DND-41 (cell line): Measurements from ENCODE around the gene PCIF1.
"Not testable (repeated sequence)": the region's sequence is repeated elsewhere in the genome, so short reads cannot be mapped to it uniquely, and the experiment has no call there.

ENCODE experiments used
- ATAC-seq: fragments of 200-7000 bp; cut with Tn5 transposase; 3 replicates; pipeline ENCODE4 v1.9.1; 2021; ENCODE audit warnings: low read depth; ENCODE audit not compliant: insufficient read depth
- DNase-seq: peaks from one replicate; pipeline ENCODE4 v3.0.0-alpha.2; 2020
- H2AFZ ChIP-seq: 2 replicates; pipeline ENCODE4 v1.6.0; 2012; ENCODE audit warnings: low read depth, low read length
- H3K27ac ChIP-seq: 2 replicates; pipeline ENCODE4 v1.5.1; 2012; ENCODE audit warnings: low read length, inconsistent platforms
- H3K27me3 ChIP-seq: fragments of 200-600 bp; sonication (generic); 2 replicates; pipeline ENCODE4 v1.6.0; 2012; ENCODE audit warnings: low read length, mild to moderate bottlenecking, inconsistent platforms; ENCODE audit not compliant: insufficient read depth, poor library complexity
- H3K36me3 ChIP-seq: 2 replicates; pipeline ENCODE4 v1.5.1; 2012; ENCODE audit warnings: low read length, inconsistent platforms; ENCODE audit not compliant: insufficient read depth
- H3K4me1 ChIP-seq: 2 replicates; pipeline ENCODE4 v1.5.1; 2012; ENCODE audit warnings: mild to moderate bottlenecking, low read length; ENCODE audit not compliant: insufficient read depth
- H3K4me2 ChIP-seq: 2 replicates; pipeline ENCODE4 v1.6.0; 2012; ENCODE audit warnings: mild to moderate bottlenecking, moderate library complexity, low read length, inconsistent platforms; ENCODE audit not compliant: insufficient read depth
- H3K4me3 ChIP-seq, 2 experiments: fragments of 200-600 bp in 1 of 2; shearing (Covaris generic) in 1 of 2; 2 replicates each; pipeline ENCODE4 v1.5.1; 2012 to 2016; ENCODE audit warnings: inconsistent platforms in 2 of 2, low read length in 2 of 2, mild to moderate bottlenecking in 2 of 2, low read depth in 1 of 2, moderate library complexity in 1 of 2
- H3K79me2 ChIP-seq: 2 replicates; pipeline ENCODE4 v1.6.0; 2012; ENCODE audit warnings: low read length, inconsistent platforms; ENCODE audit not compliant: insufficient read depth
- H3K9ac ChIP-seq: 2 replicates; pipeline ENCODE4 v1.6.0; 2012; ENCODE audit warnings: low read depth, mild to moderate bottlenecking, inconsistent platforms, low read length, moderate library complexity
- H3K9me3 ChIP-seq: 2 replicates; pipeline ENCODE4 v1.5.1; 2012; ENCODE audit warnings: low read length, moderate library complexity, mild to moderate bottlenecking, inconsistent platforms; ENCODE audit not compliant: insufficient read depth, severe bottlenecking
- H4K20me1 ChIP-seq: 2 replicates; pipeline ENCODE4 v1.6.0; 2012; ENCODE audit warnings: low read length; ENCODE audit not compliant: insufficient read depth
- CTCF ChIP-seq: IDR thresholded peaks from 2 replicates; pipeline ENCODE4 v1.5.1; 2012; ENCODE audit warnings: borderline replicate concordance, low read length, moderate library complexity, mild to moderate bottlenecking; ENCODE audit not compliant: poor library complexity, severe bottlenecking; ENCODE audit errors: extremely low read depth
- EZH2 ChIP-seq: IDR thresholded peaks from 3 replicates; pipeline ENCODE4 v1.6.1; 2012; ENCODE audit warnings: borderline replicate concordance, low read depth, mild to moderate bottlenecking, moderate library complexity, low read length, inconsistent platforms; ENCODE audit not compliant: severe bottlenecking

PCIF1 gene

GRCh38 chr20:45991616-45992015 is 57.1 kb downstream of the PCIF1 start:
- Histone ChIP-seq H2AFZ (no peak overlapping the region), H3K27ac (no peak overlapping the region), H3K79me2 (no peaks in the 10 kb centered on the region), H4K20me1 (no peaks in the 10 kb centered on the region), H3K36me3 (no peaks in the 10 kb centered on the region), H3K4me3 (no peak overlapping the region), H3K27me3 (no peaks in the 10 kb centered on the region), H3K9ac (no peak overlapping the region), H3K4me2 (no peak overlapping the region), H3K4me1 (no peaks in the 10 kb centered on the region), H3K9me3 (no peaks in the 10 kb centered on the region)
- ATAC-seq (no peak), DNase-seq (no peak)
- no peak for TF ChIP-seq EZH2
- TF ChIP-seq CTCF: no peak

- H3K36me3 ChIP-seq: no peaks in the 10 kb centered on the region
- no peak overlapping the region for H2AFZ ChIP-seq
- no peaks in the 10 kb centered on the region for H3K79me2 ChIP-seq
- H3K9me3 ChIP-seq: no peaks in the 10 kb centered on the region
- H3K4me1 ChIP-seq: peaks cover 5% of the 10 kb centered on the region
- H3K4me3 ChIP-seq: no peak overlapping the region
- no peak overlapping the region for H3K27ac ChIP-seq
- no peak for TF ChIP-seq EZH2
- no peak for TF ChIP-seq CTCF
- ATAC-seq (peak; percentile 42; the same call in 2 of the 3 replicates), DNase-seq (no peak)
- no peaks in the 10 kb centered on the region for H3K27me3 ChIP-seq
- H4K20me1 ChIP-seq: no peaks in the 10 kb centered on the region
- H3K4me2 ChIP-seq: no peak overlapping the region
- H3K9ac ChIP-seq: no peak overlapping the region
These were observed 58.9 kb downstream of the PCIF1 start for GRCh38 chr20:45993197-45993951.

GRCh38 chr20:45994761-45995493 is 60.4 kb downstream of the PCIF1 start:
- TF ChIP-seq CTCF (no peak), EZH2 (no peak)
- Histone ChIP-seq H3K27me3 (no peaks in the 10 kb centered on the region), H3K4me2 (no peak overlapping the region), H3K36me3 (no peaks in the 10 kb centered on the region), H3K9me3 (no peaks in the 10 kb centered on the region), H2AFZ (no peak overlapping the region), H3K9ac (no peak overlapping the region), H3K79me2 (no peaks in the 10 kb centered on the region), H3K4me1 (peaks cover 12% of the 10 kb centered on the region), H3K4me3 (no peak overlapping the region), H3K27ac (no peak overlapping the region), H4K20me1 (no peaks in the 10 kb centered on the region)
- ATAC-seq (no peak), DNase-seq (no peak)

- H3K4me1 ChIP-seq: peaks cover 12% of the 10 kb centered on the region
- not testable (repeated sequence) for H3K36me3 ChIP-seq, H3K9ac ChIP-seq, H3K4me2 ChIP-seq, H3K27me3 ChIP-seq, H3K9me3 ChIP-seq, H2AFZ ChIP-seq, H4K20me1 ChIP-seq, H3K27ac ChIP-seq, ATAC-seq, DNase-seq, H3K4me3 ChIP-seq, H3K79me2 ChIP-seq
These were observed 61.1 kb downstream of the PCIF1 start for GRCh38 chr20:45995495-45996097.
